H9 (cell line): ENCODE data around the gene PTPRN2. TPM values are rescaled to one million over a fixed set of nuclear protein-coding genes. Genes with fewer than 3 reads are reported as not detected.

Source experiments
- DNase-seq: peaks from one replicate; pipeline ENCODE4 v3.0.0-alpha.2; 2017
- H2AFZ ChIP-seq: one replicate; pipeline ENCODE4 v1.6.1; 2013; ENCODE audit warnings: mild to moderate bottlenecking, low read length, control low read depth, moderate library complexity
- H2AK5ac ChIP-seq: 2 replicates; pipeline ENCODE4 v1.6.1; 2013; ENCODE audit warnings: low read length, control low read depth, mixed read lengths; ENCODE audit not compliant: insufficient read length
- H2BK120ac ChIP-seq: one replicate; pipeline ENCODE4 v1.6.1; 2013; ENCODE audit warnings: low read depth, mild to moderate bottlenecking, low read length, control low read depth, inconsistent platforms; ENCODE audit not compliant: poor library complexity, severe bottlenecking
- H2BK12ac ChIP-seq: 2 replicates; pipeline ENCODE4 v1.6.1; 2013; ENCODE audit warnings: low read length, control low read depth, mixed read lengths, low read depth; ENCODE audit not compliant: insufficient read length
- H2BK15ac ChIP-seq: 2 replicates; pipeline ENCODE4 v1.6.1; 2013; ENCODE audit warnings: low read depth, low read length, control low read depth
- H2BK20ac ChIP-seq: one replicate; pipeline ENCODE4 v1.6.1; 2013; ENCODE audit warnings: low read depth, mild to moderate bottlenecking, low read length, control low read depth, inconsistent platforms; ENCODE audit not compliant: poor library complexity, severe bottlenecking
- H2BK5ac ChIP-seq: 2 replicates; pipeline ENCODE4 v1.6.1; 2013; ENCODE audit warnings: low read length, control low read depth, mixed read lengths; ENCODE audit not compliant: insufficient read length
- H3K14ac ChIP-seq: 2 replicates; pipeline ENCODE4 v1.6.1; 2013; ENCODE audit warnings: low read length, control low read depth; ENCODE audit not compliant: insufficient read depth
- H3K18ac ChIP-seq: 2 replicates; pipeline ENCODE4 v1.6.1; 2013; ENCODE audit warnings: low read depth, mild to moderate bottlenecking, mixed read lengths, low read length, control low read depth; ENCODE audit not compliant: insufficient read length
- H3K23ac ChIP-seq: 2 replicates; pipeline ENCODE4 v1.6.1; 2013; ENCODE audit warnings: low read length, control low read depth, mixed read lengths, low read depth; ENCODE audit not compliant: insufficient read length
- H3K23me2 ChIP-seq: 2 replicates; pipeline ENCODE4 v1.6.1; 2013; ENCODE audit warnings: low read depth, mild to moderate bottlenecking, mixed read lengths, low read length, control low read depth; ENCODE audit not compliant: insufficient read length, poor library complexity, severe bottlenecking
- H3K27ac ChIP-seq: 2 replicates; pipeline ENCODE4 v1.5.1; 2013; ENCODE audit warnings: low read length, control low read depth, mixed read lengths, low read depth; ENCODE audit not compliant: insufficient read length
- H3K27me3 ChIP-seq: 2 replicates; pipeline ENCODE4 v1.6.1; 2013; ENCODE audit warnings: low read length, control low read depth, inconsistent platforms; ENCODE audit not compliant: insufficient read depth
- H3K4ac ChIP-seq: 2 replicates; pipeline ENCODE4 v1.6.1; 2013; ENCODE audit warnings: low read depth, mild to moderate bottlenecking, control low read depth, inconsistent platforms, low read length, moderate library complexity
- H3K4me1 ChIP-seq: 2 replicates; pipeline ENCODE4 v1.6.1; 2013; ENCODE audit warnings: low read length, control low read depth, inconsistent platforms; ENCODE audit not compliant: insufficient read depth
- H3K4me2 ChIP-seq: 2 replicates; pipeline ENCODE4 v1.6.1; 2013; ENCODE audit warnings: low read length, control low read depth, mixed read lengths; ENCODE audit not compliant: insufficient read length, insufficient read depth
- H3K56ac ChIP-seq: 2 replicates; pipeline ENCODE4 v1.6.1; 2013; ENCODE audit warnings: low read depth, mild to moderate bottlenecking, mixed read lengths, low read length, control low read depth; ENCODE audit not compliant: insufficient read length
- H3K79me1 ChIP-seq: 2 replicates; pipeline ENCODE4 v1.6.1; 2013; ENCODE audit warnings: low read depth, mild to moderate bottlenecking, moderate library complexity, low read length, control low read depth, inconsistent platforms; ENCODE audit not compliant: insufficient read depth, poor library complexity, severe bottlenecking
- H3K79me2 ChIP-seq: 2 replicates; pipeline ENCODE4 v1.6.1; 2013; ENCODE audit warnings: low read length, control low read depth, inconsistent platforms; ENCODE audit not compliant: insufficient read depth
- H3K9ac ChIP-seq: 2 replicates; pipeline ENCODE4 v1.6.1; 2013; ENCODE audit warnings: low read length, control low read depth, mixed read lengths; ENCODE audit not compliant: insufficient read length; ENCODE audit errors: extremely low read depth
- H3K9me3 ChIP-seq: one replicate; pipeline ENCODE4 v1.6.1; 2013; ENCODE audit warnings: low read depth, low read length, inconsistent platforms; ENCODE audit not compliant: control insufficient read depth
- H3T11ph ChIP-seq: one replicate; pipeline ENCODE4 v1.6.1; 2013; ENCODE audit warnings: mild to moderate bottlenecking, low read length, control low read depth, inconsistent platforms
- H4K20me1 ChIP-seq: one replicate; pipeline ENCODE4 v1.6.1; 2013; ENCODE audit not compliant: control insufficient read depth, insufficient read length, insufficient read depth
- H4K5ac ChIP-seq: 2 replicates; pipeline ENCODE4 v1.6.1; 2013; ENCODE audit warnings: low read depth, mild to moderate bottlenecking, mixed read lengths, low read length, control low read depth; ENCODE audit not compliant: insufficient read length
- H4K8ac ChIP-seq: replicated peaks from 2 replicates; pipeline ENCODE4 v1.6.1; 2013; ENCODE audit warnings: low read length, control low read depth, mixed read lengths, low read depth; ENCODE audit not compliant: insufficient read length
- H4K91ac ChIP-seq: 2 replicates; pipeline ENCODE4 v1.6.1; 2013; ENCODE audit warnings: low read depth, mild to moderate bottlenecking, moderate library complexity, mixed read lengths, low read length, control low read depth; ENCODE audit not compliant: insufficient read length
- H3K27ac Mint-ChIP-seq, 3 experiments: 2 replicates in 2 of 3; 3 replicates in 1 of 3; pipeline ENCODE4 v1.8.0; 2020 to 2021; ENCODE audit warnings: mixed read lengths in 3 of 3, mild to moderate bottlenecking in 1 of 3, moderate library complexity in 1 of 3
- H3K27me3 Mint-ChIP-seq: 2 replicates; pipeline ENCODE4 v1.8.0; 2021; ENCODE audit warnings: low read depth, mild to moderate bottlenecking, moderate library complexity, mixed read lengths
- H3K36me3 Mint-ChIP-seq, 3 experiments: 2 replicates in 2 of 3; 3 replicates in 1 of 3; pipeline ENCODE4 v1.8.0; 2020 to 2021; ENCODE audit warnings: low read depth in 3 of 3, mixed read lengths in 3 of 3; ENCODE audit not compliant: insufficient read depth in 1 of 3
- H3K4me1 Mint-ChIP-seq, 2 experiments: 2 replicates each; pipeline ENCODE4 v1.8.0; 2020; ENCODE audit warnings: mixed read lengths in 2 of 2
- H3K4me3 Mint-ChIP-seq, 2 experiments: 2 replicates in 1 of 2; 3 replicates in 1 of 2; pipeline ENCODE4 v1.8.0; 2020 to 2021; ENCODE audit warnings: mild to moderate bottlenecking in 2 of 2, mixed read lengths in 2 of 2, moderate library complexity in 1 of 2
- H3K9me3 Mint-ChIP-seq, 2 experiments: 2 replicates in 1 of 2; 3 replicates in 1 of 2; pipeline ENCODE4 v1.8.0; 2020; ENCODE audit warnings: mild to moderate bottlenecking in 2 of 2, mixed read lengths in 2 of 2, moderate library complexity in 1 of 2
- WGBS: extraction: QIAGEN DNeasy Blood & Tissue Kit; methylation state at CpG from one replicate; pipeline ENCODE4 v1.1.7; 2013; ENCODE audit warnings: missing lambda C conversion rate, low lambda C conversion rate, mixed read lengths; ENCODE audit not compliant: insufficient read length; ENCODE audit errors: extremely low coverage; 5-methylcytosine and 5-hydroxymethylcytosine counted together
- total RNA-seq: library from RNA; stranded (reverse); gene quantifications from 2 replicates; pipeline ENCODE4 v1.2.1, GENCODE V29; 2021
- TF ChIP-seq, protein P1 (sequence below): fragments of 200-600 bp; sonication (generic); conservative IDR thresholded peaks from 3 replicates; pipeline ENCODE4 v1.8.0; 2021; ENCODE audit warnings: antibody characterized with exemption, mild to moderate bottlenecking

PTPRN2 gene
- total RNA-seq, 1 experiment from 2014 or later: 5.2 TPM

DNA sequence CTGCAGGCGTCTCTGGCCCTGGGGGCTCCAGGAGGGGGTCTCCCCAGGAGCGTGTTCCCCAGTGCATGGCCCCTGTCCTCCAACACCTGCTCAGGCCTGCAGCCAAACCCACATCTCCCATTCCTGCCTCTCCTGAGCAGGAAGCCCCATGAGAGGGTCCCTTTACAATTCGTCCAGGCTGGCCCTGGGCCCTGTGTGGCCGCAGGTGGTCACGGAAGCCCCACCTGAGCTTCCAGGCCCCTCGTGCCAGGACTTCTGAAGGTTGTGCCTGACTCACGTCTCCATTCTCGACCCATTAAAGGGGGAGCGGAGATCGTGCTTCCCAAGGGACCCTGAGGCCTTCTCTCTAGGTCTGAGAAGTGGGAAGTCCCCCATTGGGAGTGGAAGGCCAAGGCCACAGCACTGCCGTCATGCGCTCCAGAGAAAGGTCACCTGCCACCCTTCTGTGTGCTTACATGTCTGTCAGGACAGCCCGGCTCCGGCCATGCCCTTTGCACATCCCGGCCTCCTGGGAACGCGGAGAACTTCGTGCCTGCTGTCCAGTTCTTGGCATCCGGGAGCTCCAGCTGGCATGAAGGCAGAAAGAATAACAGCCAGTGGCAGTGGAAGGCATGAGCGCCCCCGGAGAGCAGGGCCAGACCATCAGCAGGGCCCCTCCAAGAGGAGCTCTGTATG, 868.5 kb downstream of the PTPRN2 start:
- no peaks in the 10 kb centered on the region for H3K27me3 ChIP-seq
- H2AFZ ChIP-seq: no peak overlapping the region
- no peak overlapping the region for H3K4me3 Mint-ChIP-seq
- no peak overlapping the region for H3K56ac ChIP-seq
- WGBS: no CpG with 5 or more reads among the region's 21 CpGs
- H2BK120ac ChIP-seq: no peak overlapping the region
- no peak overlapping the region for H4K8ac ChIP-seq
- H3K9ac ChIP-seq: no peak overlapping the region
- no peak overlapping the region for H2BK5ac ChIP-seq
- no peak overlapping the region for H3K4me2 ChIP-seq
- H4K20me1 ChIP-seq: no peaks in the 10 kb centered on the region
- no peaks in the 10 kb centered on the region for H3K9me3 ChIP-seq
- H3K4ac ChIP-seq: no peak overlapping the region
- no peak overlapping the region for H4K5ac ChIP-seq
- no peak overlapping the region for H2BK20ac ChIP-seq
- DNase-seq: no peak
- peaks cover 0 to 2% of the 10 kb centered on the region in 2 experiments; a peak in 2 of 5 replicates for H3K9me3 Mint-ChIP-seq
- no peaks in the 10 kb centered on the region for H3K36me3 Mint-ChIP-seq
- peaks cover 41% of the 10 kb centered on the region for H3K27me3 Mint-ChIP-seq
- H2BK12ac ChIP-seq: no peak overlapping the region
- no peak overlapping the region for H3K18ac ChIP-seq
- H2BK15ac ChIP-seq: no peak overlapping the region
- H3K23ac ChIP-seq: no peak overlapping the region
- no peaks in the 10 kb centered on the region for H3K23me2 ChIP-seq
- no peak overlapping the region for H3K14ac ChIP-seq
- no peaks in the 10 kb centered on the region for H3K4me1 ChIP-seq
- TF ChIP-seq, protein P1, sequence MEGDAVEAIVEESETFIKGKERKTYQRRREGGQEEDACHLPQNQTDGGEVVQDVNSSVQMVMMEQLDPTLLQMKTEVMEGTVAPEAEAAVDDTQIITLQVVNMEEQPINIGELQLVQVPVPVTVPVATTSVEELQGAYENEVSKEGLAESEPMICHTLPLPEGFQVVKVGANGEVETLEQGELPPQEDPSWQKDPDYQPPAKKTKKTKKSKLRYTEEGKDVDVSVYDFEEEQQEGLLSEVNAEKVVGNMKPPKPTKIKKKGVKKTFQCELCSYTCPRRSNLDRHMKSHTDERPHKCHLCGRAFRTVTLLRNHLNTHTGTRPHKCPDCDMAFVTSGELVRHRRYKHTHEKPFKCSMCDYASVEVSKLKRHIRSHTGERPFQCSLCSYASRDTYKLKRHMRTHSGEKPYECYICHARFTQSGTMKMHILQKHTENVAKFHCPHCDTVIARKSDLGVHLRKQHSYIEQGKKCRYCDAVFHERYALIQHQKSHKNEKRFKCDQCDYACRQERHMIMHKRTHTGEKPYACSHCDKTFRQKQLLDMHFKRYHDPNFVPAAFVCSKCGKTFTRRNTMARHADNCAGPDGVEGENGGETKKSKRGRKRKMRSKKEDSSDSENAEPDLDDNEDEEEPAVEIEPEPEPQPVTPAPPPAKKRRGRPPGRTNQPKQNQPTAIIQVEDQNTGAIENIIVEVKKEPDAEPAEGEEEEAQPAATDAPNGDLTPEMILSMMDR: no peak
- no peaks in the 10 kb centered on the region for H3K79me2 ChIP-seq
- H3K27ac Mint-ChIP-seq: no peak overlapping the region
- no peak overlapping the region for H4K91ac ChIP-seq
- no peaks in the 10 kb centered on the region for H3K79me1 ChIP-seq
- no peak overlapping the region for H3T11ph ChIP-seq
- H3K4me1 Mint-ChIP-seq: peaks cover 0 to 5% of the 10 kb centered on the region in 2 experiments; a peak in 1 of 4 replicates
- H2AK5ac ChIP-seq: no peak overlapping the region
- H3K27ac ChIP-seq: no peak overlapping the region
